Aorta (tissue), 5 donors: ENCODE data around the gene LYVE1. TPM values are rescaled to one million over a fixed set of nuclear protein-coding genes. Genes with fewer than 3 reads are reported as not detected.
A peak's percentile ranks its signal among the peaks of the same experiment; 100 is the strongest.

Source experiments
- ATAC-seq: fragments of 200-7000 bp; cut with Tn5 transposase; one replicate; pipeline ENCODE4 v1.9.1; 2022; ENCODE audit warnings: moderate library complexity; ENCODE audit not compliant: low FRiP score
- DNase-seq, 2 donors: peaks; one replicate each; pipeline ENCODE4 v3.0.0-alpha.2; 2020
- H3K27ac ChIP-seq, 2 donors: one replicate each; pipeline ENCODE4 v1.5.1; 2013; ENCODE audit warnings: low read length in 2 of 2, mild to moderate bottlenecking in 2 of 2, moderate library complexity in 2 of 2, control low read depth in 1 of 2, inconsistent platforms in 1 of 2, low read depth in 1 of 2
- H3K27me3 ChIP-seq, 2 donors: one replicate each; pipeline ENCODE4 v1.6.1; 2013; ENCODE audit warnings: control low read depth in 1 of 2, low read length in 1 of 2, mild to moderate bottlenecking in 1 of 2, moderate library complexity in 1 of 2; ENCODE audit not compliant: insufficient read depth in 2 of 2, control insufficient read depth in 1 of 2
- H3K36me3 ChIP-seq, 2 donors: one replicate each; pipeline ENCODE4 v1.6.1; 2013; ENCODE audit warnings: control low read depth in 1 of 2, low read length in 1 of 2, mild to moderate bottlenecking in 1 of 2; ENCODE audit not compliant: insufficient read depth in 2 of 2, control insufficient read depth in 1 of 2
- H3K4me1 ChIP-seq, 2 donors: one replicate each; pipeline ENCODE4 v1.6.1; 2013; ENCODE audit warnings: low read length in 2 of 2, control low read depth in 1 of 2, mild to moderate bottlenecking in 1 of 2, moderate library complexity in 1 of 2; ENCODE audit not compliant: insufficient read depth in 2 of 2, control insufficient read depth in 1 of 2
- H3K4me3 ChIP-seq, 2 donors: one replicate each; pipeline ENCODE4 v1.5.1; 2013; ENCODE audit warnings: low read length in 2 of 2, control low read depth in 1 of 2, mild to moderate bottlenecking in 1 of 2
- H3K9me3 ChIP-seq: one replicate; pipeline ENCODE4 v1.6.1; 2013; ENCODE audit warnings: mild to moderate bottlenecking, low read length; ENCODE audit not compliant: control insufficient read depth
- WGBS, 2 donors: extraction: QIAGEN DNeasy Blood & Tissue Kit; methylation state at CpG; one replicate each; pipeline ENCODE4 v1.1.7; 2013; 5-methylcytosine and 5-hydroxymethylcytosine counted together
- intact Hi-C, 2 donors: fragments of 100-400 bp; cut with DNase I; formaldehyde crosslinking; loops; one replicate each; pipeline versions ENCODE4 v1.14.2 to v1.15.0; 2022
- polyA plus RNA-seq, 2 donors: library from polyadenylated mRNA; stranded (reverse); fragments of 200-250 nt; gene quantifications; one replicate each; pipeline ENCODE4 v1.2.3, GENCODE V29; 2013
- total RNA-seq, 2 donors: library from RNA; stranded (reverse); fragmentation: NEBNext Ultra II Directional; extraction: Animal tissue kit (Norgen Biotek cat#: 25700); gene quantifications; one replicate each; pipeline ENCODE4 v1.2.1, GENCODE V29; 2021
- donor health status: healthy with polysubstance abuse.
- donor health status: Bipolar disorder and iron deficiency.
- donor health status: DM: no; HTN: no; CAD: no.
- donor health status: DM: no; HTN: no; CAD: no.
- donor health status: DM: yes; HTN: yes; CAD: no.

Gene LYVE1
- total and polyA plus RNA-seq, 4 donors = 11.8 to 179 (median 96.6) TPM

DNA sequence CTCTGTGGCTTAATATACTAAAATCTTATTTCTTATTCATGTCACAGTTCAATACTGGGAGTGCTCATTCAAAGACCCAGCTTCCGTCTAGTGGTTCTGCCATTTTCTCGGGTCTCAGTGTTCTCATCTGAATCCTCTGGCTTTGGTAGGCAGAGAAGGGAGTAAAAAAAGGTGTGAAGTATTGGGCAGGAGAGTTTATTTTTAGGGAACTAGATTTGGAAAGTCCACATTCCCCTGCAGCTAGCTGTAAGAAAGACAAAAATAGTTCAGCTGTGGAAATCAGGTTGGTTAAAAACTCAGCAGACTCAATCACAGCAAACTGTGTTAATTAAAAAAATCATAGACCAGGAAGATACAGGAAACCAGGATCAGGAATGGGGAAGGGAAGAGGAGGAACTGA is 4.1 kb upstream of the LYVE1 start:
- intact Hi-C loops = loop anchor here in 1 of 2 donors (5.0 kb wide), 1 partner anchor 120 kb away; the partner anchor contains the start of gene IRAG1
- DNase-seq = no peak
- peaks cover 12 to 16% of the 10 kb centered on the region in 2 donors for H3K36me3 ChIP-seq
- no peaks in the 10 kb centered on the region for H3K27me3 ChIP-seq
- H3K4me1 ChIP-seq = peaks cover 2 to 5% of the 10 kb centered on the region in 2 donors
- no peak overlapping the region for H3K4me3 ChIP-seq
- peak overlapping the region; percentile 69 to 85 for H3K27ac ChIP-seq
- WGBS, 2 donors = 11 to 14% methylated on average over 2 of the region's 2 CpGs
- no peaks in the 10 kb centered on the region for H3K9me3 ChIP-seq
- ATAC-seq = no peak

- Histone ChIP-seq H3K4me1 (peaks cover 0 to 9% of the 10 kb centered on the region in 2 donors), H3K4me3 (no peak overlapping the region), H3K27me3 (no peaks in the 10 kb centered on the region), H3K36me3 (peaks cover 0 to 2% of the 10 kb centered on the region in 2 donors), H3K9me3 (no peaks in the 10 kb centered on the region), H3K27ac (no peak overlapping the region)
- intact Hi-C loops = loop anchor here in 1 of 2 donors (10.0 kb wide), 1 partner anchor 167 kb away; no protein-coding TSS in a partner anchor
- no peak for ATAC-seq
- WGBS, 2 donors = 61 to 72% methylated on average over 2 of the region's 2 CpGs
- no peak for DNase-seq
Measured at GRCh38 chr11:10567446-10567845, 1.0 kb downstream of the LYVE1 start.

DNA sequence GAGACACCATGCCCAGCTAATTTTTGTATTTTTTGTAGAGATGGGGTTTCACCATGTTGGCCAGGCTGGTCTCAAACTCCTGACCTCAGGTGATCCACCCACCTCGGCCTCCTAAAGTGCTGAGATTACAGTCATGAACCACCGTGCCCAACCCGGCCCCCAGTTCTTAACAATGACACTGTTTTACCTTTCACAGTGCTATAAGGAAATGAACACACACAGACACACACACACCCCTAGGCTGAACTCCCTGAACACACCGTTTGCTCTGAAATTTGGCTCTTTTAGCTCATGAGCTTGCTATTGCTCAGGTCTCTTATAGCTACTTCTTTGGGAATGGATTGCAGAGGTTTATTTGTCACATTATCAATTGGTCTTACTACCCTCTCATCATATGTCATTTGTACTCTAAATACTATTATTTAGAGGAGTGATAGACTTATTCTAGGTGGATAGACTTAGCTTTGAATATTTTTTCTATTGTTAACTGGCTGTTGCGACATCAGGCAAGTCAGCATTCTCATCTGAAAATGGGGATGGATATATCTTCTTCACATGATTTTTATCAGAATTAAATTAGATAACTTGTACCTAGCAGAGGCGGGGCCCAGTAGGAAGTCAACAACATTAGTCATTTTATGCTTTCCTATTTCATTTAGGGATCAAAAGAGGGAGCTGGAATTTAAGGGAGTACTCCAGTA is 2.1 kb downstream of the LYVE1 start:
- Histone ChIP-seq H3K36me3 (peaks cover 0 to 6% of the 10 kb centered on the region in 2 donors), H3K4me3 (no peak overlapping the region), H3K27me3 (no peaks in the 10 kb centered on the region), H3K4me1 (peaks cover 0 to 9% of the 10 kb centered on the region in 2 donors), H3K9me3 (no peaks in the 10 kb centered on the region), H3K27ac (peak overlapping the region in 1 of 2 donors; percentile 62)
- 78 to 79% methylated on average over 6 of the region's 6 CpGs for WGBS, 2 donors
- intact Hi-C loops = loop anchor here in 1 of 2 donors (10.0 kb wide), 1 partner anchor 168 kb away; no protein-coding TSS in a partner anchor
- ATAC-seq (no peak), DNase-seq (no peak)

DNA sequence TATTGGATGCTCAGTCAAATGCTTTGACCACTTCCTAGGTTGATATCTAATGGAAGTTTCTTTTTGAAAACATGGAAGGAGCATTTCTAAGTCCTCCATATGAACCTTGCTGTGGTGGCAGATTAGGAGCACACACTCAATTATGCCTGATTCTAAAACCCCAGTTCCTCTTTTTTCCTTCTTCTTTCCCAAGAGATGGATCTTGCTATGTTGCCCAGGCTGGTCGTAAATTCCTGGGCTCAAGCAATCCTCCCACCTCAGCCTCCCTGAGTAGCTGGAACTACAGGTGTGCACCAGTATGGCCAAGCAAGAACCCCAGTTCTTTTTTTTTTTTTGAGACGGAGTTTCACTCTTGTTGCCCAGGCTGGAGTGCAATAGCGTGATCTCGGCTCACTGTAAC is 3.0 kb downstream of the LYVE1 start:
- Histone ChIP-seq H3K27ac (no peak overlapping the region), H3K9me3 (no peaks in the 10 kb centered on the region)

GRCh38 chr11:10564696-10565318 is 3.7 kb downstream of the LYVE1 start:
- intact Hi-C loops = loop anchor here (2.0 to 10.0 kb wide), 2 partner anchors 170 kb away; no protein-coding TSS in a partner anchor
- Histone ChIP-seq H3K27me3 (no peaks in the 10 kb centered on the region), H3K9me3 (no peaks in the 10 kb centered on the region), H3K27ac (no peak overlapping the region), H3K36me3 (peaks cover 0 to 9% of the 10 kb centered on the region in 2 donors), H3K4me3 (no peak overlapping the region), H3K4me1 (peaks cover 0 to 9% of the 10 kb centered on the region in 2 donors)
- no peak for DNase-seq
- WGBS, 2 donors = 47 to 58% methylated on average over 1 of the region's 1 CpG
- ATAC-seq = no peak

More for the DNA sequence above, 3.0 kb downstream of the LYVE1 start:
- Histone ChIP-seq H3K36me3 (peaks cover 0 to 9% of the 10 kb centered on the region in 2 donors), H3K4me1 (peaks cover 0 to 9% of the 10 kb centered on the region in 2 donors), H3K4me3 (no peak overlapping the region), H3K27me3 (no peaks in the 10 kb centered on the region)
- intact Hi-C loops = loop anchor here (2.0 to 10.0 kb wide), 2 partner anchors 169 kb away; no protein-coding TSS in a partner anchor
- WGBS, 2 donors = 86 to 96% methylated on average over 4 of the region's 4 CpGs
- DNase-seq (no peak), ATAC-seq (no peak)

DNA sequence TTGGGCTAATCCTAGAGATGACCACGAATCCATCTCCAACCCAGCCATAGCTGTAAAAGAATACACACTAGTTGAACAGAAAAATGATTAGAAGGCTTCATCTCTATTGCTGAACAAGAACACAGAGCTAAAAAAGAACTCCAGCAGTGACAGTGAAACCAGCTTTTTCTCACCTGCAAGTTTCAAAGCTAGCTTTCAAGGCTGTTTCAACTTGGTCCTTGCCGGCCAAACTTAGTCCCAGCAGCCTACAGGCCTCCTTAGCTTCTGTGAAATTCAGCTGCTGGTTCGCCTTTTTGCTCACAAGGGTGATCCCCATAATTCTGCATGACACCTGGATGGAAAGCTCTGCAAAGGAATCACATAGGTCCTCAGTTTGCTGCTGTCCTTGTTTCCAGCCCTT is 4.4 kb downstream of the LYVE1 start:
- H3K4me1 ChIP-seq = peaks cover 0 to 9% of the 10 kb centered on the region in 2 donors
- H3K4me3 ChIP-seq = no peak overlapping the region
- ATAC-seq (no peak), DNase-seq (no peak)
- H3K27me3 ChIP-seq = no peaks in the 10 kb centered on the region
- H3K9me3 ChIP-seq = no peaks in the 10 kb centered on the region
- H3K27ac ChIP-seq = no peak overlapping the region
- intact Hi-C loops = loop anchor here (2.0 to 10.0 kb wide), 2 partner anchors 171 kb away; no protein-coding TSS in a partner anchor
- WGBS, 2 donors = 83 to 84% methylated on average over 3 of the region's 3 CpGs
- H3K36me3 ChIP-seq = peaks cover 0 to 9% of the 10 kb centered on the region in 2 donors

DNA sequence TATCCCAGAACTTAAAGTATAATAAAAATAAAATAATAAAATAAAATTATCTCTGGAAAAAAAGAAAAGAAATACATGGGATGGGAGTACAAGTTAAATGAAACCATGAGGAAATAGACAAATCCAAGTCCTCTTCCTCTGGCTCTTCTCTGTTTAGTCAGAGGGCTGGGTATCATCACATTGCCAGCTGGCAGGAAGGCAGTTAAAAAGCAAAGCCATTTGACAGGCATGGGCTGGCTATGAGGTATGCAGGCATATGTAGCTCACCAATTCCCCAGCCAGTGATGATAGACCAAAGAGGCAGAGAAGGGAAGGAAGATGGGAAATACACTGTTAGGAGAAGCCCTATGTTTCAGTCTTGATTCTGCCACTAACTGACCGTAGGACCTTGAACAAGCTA is 6.5 kb downstream of the LYVE1 start:
- Histone ChIP-seq H3K36me3 (peaks cover 0 to 12% of the 10 kb centered on the region in 2 donors), H3K4me1 (peaks cover 0 to 9% of the 10 kb centered on the region in 2 donors), H3K27ac (no peak overlapping the region), H3K9me3 (no peaks in the 10 kb centered on the region), H3K4me3 (no peak overlapping the region), H3K27me3 (no peaks in the 10 kb centered on the region)
- no peak for DNase-seq
- intact Hi-C loops = loop anchor here in 1 of 2 donors (10.0 kb wide), 1 partner anchor 173 kb away; no protein-coding TSS in a partner anchor
- WGBS, 2 donors = 87 to 100% methylated on average over 1 of the region's 1 CpG
- ATAC-seq = no peak

- no peaks in the 10 kb centered on the region for H3K27me3 ChIP-seq
- intact Hi-C loops = loop anchor here in 1 of 2 donors (10.0 kb wide), 1 partner anchor 174 kb away; no protein-coding TSS in a partner anchor
- 70 to 74% methylated on average over 3 of the region's 3 CpGs for WGBS, 2 donors
- ATAC-seq (no peak), DNase-seq (no peak)
- H3K27ac ChIP-seq = no peak overlapping the region
- H3K4me3 ChIP-seq = no peak overlapping the region
- H3K36me3 ChIP-seq = peaks cover 0 to 12% of the 10 kb centered on the region in 2 donors
- H3K4me1 ChIP-seq = peaks cover 0 to 4% of the 10 kb centered on the region in 2 donors
- no peaks in the 10 kb centered on the region for H3K9me3 ChIP-seq
Measured at GRCh38 chr11:10561043-10561818, 7.2 kb downstream of the LYVE1 start.
